ENCODE results near the gene MIP. TPM values are rescaled to one million over a fixed set of nuclear protein-coding genes. Genes with fewer than 3 reads are reported as not detected.
"Not testable (repeated sequence)": the region's sequence is repeated elsewhere in the genome, so short reads cannot be mapped to it uniquely, and the experiment has no call there.

MIP gene
- total RNA-seq, 1 donor from 2014 or later = 0.24 TPM

DNA sequence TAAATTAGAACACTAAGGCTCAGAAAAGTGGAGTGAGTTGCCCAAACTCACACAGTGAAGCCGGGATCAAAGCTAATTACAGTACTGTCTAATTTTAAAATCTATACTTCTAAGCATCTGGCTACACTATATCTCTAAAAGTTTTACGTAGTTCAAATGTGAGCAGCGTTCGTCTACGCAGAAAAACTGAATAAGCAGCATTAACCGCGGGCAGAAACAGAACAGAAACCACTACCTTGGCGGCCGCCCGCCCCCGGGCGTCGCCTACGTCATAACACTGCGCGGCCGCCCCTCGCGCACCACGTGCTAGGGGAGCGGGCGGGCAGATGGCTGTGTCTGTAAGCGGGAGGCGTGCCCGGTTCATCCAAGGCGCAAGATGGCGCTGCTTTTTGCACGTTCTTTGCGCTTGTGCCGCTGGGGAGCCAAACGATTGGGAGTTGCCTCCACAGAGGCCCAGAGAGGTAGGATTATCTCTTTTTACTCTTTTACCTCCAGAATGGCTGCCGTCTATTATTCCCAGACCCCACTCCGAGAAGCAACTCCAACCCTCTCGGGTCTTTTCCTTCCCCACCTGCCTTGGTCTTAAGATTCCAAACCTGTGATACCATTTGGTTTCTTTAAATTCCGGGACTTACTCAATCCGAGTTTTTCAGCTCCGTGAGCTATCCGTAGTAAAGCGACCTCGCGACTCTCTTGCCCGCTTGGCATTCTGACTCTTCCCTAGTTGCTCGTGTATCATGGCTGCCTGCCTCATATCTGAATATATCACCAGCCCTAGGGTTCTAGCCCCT lies 14.0 kb upstream of the MIP start, which contains the start of gene SPRYD4:
SPRYD4 (plus strand) TSS at position 363 of the 791 bp plus-strand sequence; CDS start at position 377, 14 bp downstream.
- DNase-seq (ENCODE audit: low read depth) = peak; percentile 93

DNA sequence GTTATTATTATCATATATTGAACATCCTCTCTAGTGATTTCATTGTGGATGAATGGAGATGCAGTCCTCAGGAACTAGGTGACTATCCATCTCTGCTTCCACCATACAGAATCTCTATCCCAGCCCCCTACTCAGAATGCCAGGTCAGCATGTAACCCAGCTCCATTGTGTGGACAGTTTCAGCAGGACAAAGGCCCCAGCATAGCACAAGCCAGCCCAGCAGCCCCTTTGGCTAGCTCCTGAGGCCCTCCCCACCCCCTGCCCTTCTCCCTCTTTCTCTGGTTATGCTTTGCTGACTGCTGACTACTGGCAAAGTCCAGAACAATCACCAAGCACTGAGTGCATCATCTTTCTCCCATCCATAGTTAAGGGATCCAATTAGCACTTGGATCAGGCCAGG lies 8.1 kb upstream of the MIP start:
- DNase-seq (ENCODE audit: low read depth) = no peak

DNA sequence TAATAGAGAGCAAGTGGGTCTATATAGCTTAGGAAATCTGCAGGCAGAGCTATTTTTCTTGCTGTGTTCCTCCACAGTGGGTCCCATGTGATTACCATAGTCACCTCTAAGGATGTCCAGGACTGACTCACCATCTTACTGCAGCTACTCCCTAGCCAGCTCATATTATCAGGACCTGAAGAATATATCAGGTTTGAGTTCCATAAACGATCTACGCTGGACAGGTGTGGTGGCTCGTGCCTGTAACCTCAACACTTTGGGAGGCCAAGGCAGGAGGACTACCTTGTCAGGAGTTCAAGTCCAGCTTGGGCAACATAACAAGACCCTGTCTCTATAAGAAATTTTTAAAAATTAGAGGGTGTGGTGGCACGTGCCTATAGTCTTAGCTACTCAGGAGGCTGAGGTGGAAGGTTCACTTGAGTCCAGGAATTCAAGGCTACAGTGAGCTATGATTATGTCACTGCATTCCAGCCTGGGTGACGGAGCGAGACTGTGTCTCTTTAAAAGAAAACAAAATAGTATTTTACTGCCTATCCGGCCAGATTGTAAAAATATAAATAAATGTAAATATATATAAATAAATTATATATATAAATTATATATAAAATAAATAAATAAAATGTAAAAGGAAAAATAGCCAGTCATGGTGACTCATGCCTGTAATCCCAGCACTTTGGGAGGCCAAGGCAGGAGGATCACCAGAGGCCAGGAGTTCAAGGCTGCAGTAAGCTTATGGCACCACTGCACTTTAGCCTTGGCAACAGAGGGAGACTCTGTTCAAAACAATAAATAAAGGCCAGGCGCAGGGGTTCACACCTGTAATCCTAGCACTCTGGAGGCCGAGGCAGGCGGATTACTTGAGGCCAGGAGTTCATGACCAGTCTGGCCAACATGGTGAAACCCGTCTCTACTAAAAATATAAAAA lies 7.0 kb upstream of the MIP start:
- DNase-seq (ENCODE audit: low read depth) = no peak

DNA sequence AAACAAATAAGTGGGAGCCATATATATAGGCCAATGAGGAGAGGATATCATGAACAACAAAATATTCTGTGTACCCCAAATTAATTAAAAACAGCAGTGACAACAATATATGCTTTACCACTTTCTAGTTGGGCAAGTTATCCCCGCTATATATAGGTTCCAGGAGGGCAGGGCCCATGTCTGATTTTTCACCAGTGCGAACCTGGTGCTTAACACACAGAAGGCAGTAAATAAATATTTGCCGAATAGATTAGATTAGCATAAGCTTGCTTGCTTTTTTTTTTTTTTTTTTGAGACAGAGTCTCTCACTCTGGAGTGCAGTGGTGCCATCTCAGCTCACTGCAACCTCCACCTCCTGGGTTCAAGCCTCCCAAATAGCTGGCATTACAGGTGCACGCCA lies 3.4 kb upstream of the MIP start:
- no peak for DNase-seq (ENCODE audit: low read depth)

DNA sequence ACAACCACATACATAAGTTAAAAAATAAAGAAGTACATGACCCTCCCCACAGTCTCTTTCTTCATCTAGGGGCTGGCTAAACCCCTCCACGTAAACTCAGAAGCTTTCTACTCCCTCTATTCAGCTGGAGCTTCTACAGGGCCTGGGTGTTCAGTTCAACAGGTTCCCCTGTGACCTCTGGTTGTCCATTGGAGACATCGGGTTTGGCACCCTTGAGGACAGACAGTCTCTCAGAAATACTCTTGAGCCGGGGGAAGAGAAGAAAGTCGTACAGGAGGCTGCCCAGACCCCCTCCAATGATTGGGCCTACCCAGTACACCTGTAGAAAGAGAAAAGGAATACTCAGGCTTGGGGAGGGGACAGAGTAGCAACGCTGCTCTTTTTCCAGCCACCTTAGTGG lies 3.3 kb downstream of the MIP start:
- no peak for DNase-seq (ENCODE audit: low read depth)

DNA sequence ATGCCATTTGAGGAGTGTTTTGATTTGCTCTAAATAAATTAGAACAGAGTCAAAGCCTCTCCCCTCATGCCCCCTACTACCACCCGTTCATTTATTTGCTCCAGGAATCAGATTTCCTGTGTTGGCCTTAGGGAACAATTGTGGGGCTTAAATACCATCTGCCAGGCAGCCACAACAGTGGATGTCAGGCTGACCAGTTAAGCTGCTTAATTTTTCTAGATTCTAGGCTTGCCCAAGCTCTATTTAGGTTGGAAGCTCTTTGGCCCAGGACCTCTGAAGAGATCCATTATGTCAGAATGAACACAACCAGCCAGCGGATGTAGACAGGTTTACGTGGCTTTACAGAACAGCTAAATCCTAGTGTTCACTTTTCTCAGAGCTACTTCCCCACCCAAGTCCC lies 4.2 kb downstream of the MIP start:
- DNase-seq (ENCODE audit: low read depth) = peak; percentile 3

DNA sequence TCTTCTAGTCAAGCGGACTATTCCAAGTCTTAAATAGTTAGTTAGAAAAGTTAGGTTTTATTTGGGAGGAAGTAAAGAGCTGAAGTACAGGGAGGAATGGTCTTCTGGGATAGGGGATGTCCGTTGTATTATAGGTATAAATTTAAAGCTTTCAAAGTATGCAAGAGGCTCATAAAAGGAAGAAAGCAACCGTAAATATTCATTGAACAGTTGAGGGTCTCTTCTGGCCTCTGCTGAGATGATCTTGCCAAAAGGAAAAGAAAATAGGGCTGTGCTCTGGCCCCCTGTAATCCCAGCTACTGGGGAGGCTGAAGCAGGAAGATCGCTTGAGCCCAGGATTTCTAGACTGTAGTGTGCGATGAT lies 4.9 kb downstream of the MIP start:
- DNase-seq (ENCODE audit: low read depth) = no peak

DNA sequence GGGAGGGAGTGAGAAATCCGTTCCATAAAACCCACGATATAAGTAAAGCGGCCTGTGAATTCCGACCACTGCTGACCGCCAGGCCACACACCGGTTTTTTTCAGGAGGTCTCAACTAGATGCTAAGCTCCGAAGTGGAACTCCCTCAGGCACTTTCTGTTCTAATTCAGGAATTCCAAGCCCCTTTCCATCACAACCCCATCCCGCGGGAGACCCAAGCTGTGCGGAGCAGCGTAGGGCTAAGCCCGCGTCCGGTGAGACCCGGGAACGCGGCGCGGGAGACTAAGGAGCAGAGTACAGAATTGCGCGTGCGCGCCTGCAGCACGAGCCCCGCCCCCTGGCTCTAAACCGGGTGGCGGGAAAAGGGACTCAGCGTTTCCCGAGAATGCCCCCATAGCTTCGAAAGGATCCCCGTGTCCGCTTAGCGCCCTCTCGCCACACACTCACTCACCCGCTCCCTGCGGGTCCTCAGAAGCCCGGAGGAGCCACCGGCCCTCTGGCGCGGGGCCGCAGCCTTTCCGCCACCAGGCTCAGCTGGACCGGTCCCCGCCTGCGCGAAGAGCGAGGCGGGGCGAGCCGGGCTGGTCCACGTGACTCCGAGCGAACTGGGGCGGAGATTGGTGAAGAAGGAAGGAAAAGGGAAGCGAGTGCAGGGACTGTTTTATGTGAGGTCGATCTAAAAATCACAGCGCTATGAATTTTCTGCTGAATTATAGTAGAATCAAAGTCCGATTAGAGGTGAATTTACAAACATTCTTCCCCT lies 5.4 kb downstream of the MIP start, which contains the start of gene TIMELESS:
TIMELESS (minus strand) TSS at position 567 of the 762 bp plus-strand sequence. CDS start 15,256 bp downstream, outside the sequence.
- DNase-seq (ENCODE audit: low read depth) = peak; percentile 91

DNA sequence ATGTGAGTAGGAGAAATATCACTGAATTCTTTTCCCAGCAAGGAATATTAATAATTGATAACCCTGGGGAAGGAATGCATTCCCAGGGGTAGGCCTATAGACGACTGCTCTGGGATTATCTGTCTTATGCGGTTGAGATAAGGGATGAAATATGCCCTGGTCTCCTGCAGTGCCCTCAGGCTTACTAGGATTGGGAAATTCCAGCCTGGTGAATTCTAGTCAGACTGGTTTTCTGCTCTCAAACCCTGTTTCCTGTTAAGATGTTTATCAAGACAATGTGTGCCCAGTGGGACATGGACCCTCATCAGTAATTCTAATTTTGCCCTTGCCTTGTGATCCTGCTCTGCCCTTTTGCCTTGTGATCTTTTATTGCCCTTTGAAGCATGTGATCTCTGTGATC lies 11.2 kb downstream of the MIP start:
- DNase-seq (ENCODE audit: low read depth) = not testable (repeated sequence)

DNA sequence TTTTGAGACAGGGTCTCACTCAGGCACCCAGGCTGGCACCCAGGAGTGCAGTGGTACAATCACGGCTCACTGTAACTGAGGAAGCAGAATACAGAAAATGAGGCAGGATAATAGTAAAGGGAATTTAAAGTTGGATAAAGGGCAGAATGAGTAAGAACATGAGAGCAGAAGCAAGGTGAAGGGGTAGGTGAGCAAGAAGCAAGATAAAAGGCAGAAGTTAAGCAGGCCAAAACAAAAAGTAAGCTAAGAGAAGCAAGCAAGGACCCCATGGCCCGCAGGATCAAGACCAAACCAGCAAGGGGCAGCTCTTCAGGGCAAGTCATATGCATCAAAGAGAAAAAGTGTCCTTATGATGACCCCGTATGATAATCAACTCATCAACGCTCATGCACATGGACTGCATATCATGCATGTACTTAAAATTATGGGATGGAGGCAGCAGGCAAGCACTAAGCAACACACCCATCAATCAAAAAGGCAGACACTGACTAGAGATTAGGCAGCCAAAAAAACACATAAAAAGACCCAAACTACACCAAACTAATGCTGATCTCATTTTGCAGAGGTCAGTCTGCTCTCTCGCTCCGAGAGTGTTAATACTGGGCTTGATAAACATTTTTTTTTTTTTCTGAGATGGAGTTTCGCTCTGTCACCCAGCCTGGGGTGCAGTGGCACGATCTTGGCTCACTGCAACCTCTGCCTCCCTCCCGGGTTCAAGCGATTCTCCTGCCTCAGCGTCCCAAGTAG lies 16.9 kb downstream of the MIP start:
- no peak for DNase-seq (ENCODE audit: low read depth)

DNA sequence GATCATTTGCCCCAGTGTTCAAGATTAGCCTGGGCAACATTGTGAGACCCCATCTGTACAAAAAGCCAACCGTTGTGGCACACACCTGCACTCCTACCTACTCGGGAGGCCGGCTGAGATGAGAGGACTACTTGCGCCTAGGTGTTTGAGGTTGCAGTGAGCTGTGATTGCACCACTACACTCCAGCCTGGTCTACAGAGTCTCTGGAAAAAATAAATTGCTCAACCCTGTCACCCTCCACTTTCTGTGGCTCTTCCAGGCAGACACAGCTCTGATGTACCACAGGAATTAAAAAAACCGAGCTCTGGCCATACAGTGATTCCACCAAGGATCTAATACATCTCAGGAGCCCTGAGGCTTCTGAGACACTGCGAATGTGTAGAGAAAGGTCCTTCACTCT lies 19.6 kb downstream of the MIP start:
- no peak for DNase-seq (ENCODE audit: low read depth)

DNA sequence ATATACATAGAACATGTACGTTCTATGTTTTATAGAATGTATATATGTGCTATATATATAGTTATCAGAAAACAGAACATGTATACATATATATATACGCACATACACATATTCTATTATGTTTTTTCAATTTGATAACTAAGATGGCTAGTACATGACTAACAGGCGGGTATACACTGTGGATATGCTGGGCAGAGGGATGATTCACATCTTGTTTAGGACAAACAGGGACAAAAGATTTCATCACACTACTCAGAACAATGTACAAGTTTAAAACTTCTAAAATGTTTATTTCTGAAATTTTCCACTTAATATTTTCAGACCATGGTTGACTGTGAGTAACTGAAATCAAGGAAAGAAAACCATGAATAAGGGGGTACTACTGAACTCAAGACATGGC lies 22.6 kb downstream of the MIP start:
- no peak for DNase-seq (ENCODE audit: low read depth)

DNA sequence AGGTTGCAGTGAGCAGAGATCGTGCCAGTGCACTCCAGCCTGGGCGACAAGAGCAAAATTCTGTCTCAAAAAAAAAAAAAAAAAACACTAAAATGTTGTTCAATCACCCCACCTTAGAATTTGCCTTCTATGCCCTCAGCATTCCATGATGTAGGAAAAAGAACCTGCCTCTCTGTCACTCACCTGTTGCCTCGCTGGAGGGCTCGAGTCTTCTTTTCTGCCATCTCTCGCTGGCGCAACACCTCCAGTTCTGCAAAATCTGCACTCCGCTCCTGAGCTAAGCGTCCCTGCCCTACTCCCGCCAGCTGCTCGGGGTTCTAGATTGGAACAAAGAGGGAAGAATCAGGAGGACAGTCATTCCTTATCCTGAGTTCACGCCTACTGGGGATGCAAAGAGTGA lies 23.2 kb downstream of the MIP start:
- no peak for DNase-seq (ENCODE audit: low read depth)

DNA sequence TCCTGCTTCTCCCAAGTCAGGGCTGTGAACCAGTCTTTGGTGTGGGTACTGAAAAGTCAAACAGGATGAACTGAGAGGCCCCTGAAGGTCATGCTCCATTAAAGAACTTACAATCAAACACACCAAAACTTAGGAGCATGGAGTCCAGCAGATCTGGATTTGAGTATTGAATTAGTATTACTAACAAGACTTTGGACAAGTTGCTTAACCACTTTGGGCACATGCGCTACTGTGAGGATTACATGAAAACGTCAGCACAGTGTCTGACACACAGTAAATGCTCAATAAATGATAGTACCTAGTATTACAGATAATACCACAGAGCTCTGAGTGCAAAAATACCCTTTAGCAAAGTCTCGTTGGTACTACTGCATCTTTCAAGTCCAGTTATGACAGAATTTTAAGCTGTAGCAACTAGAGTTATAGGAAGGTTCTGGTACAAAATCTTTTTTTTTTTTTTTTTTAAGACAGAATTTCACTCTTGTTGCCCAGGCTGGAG lies 28.5 kb downstream of the MIP start:
- DNase-seq (ENCODE audit: low read depth) = no peak

DNA sequence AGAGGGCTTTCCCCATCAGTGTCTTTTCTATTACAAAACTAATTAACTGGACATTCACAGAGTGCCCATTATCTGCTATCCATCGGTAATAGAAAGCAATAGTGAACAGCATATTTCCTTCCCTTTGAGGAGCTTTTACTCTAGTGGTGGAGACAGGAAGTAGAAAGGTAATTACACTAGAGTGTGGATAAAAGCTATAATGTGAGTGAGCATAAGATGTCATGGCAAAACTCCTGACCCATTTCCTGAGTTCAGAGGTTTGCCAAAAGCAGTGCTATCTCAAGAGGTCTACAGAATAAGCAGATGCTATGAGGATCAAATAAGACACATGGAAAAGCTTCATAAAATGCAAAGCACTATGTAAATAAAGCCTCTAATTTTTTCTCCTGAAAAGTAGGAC lies 29.3 kb downstream of the MIP start:
- no peak for DNase-seq (ENCODE audit: low read depth)

DNA sequence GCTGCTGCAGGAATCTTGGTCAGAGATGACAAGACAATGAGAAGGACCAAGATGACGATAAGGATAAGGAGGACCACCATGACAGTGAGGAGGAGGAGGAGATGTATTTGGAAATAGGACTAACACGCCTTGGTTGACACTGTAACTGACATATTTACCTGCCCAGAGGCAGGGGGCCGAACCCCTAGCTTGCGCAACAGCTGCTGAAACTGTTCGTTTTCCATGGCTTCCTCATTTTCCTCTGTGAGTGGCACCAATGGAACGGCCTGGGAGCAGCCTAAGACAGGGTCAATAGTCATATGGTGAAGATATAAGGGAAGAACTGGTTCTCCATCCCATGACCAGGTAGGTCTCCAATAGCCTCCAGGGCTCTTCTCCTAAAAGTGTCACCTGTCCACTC lies 34.0 kb downstream of the MIP start:
- no peak for DNase-seq (ENCODE audit: low read depth)

DNA sequence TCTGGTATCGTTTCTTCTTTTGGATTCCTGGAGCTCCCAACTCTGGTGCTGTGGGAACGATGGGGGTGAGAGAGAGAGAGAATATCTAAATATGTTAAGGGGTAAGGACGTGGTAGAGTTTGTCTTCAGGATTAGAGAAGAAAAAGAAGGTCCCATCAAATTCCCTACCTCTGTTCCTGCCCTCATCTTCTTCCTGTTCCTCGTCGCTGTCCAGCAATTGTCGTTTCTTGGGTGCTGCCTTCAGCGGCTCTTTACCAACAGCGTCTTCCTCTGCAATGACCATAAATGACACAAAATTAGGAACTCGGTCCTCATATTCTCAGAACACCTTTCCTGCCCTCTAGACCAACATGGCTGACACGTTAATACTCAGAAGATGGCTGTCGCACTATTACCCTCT lies 36.7 kb downstream of the MIP start:
- no peak for DNase-seq (ENCODE audit: low read depth)

DNA sequence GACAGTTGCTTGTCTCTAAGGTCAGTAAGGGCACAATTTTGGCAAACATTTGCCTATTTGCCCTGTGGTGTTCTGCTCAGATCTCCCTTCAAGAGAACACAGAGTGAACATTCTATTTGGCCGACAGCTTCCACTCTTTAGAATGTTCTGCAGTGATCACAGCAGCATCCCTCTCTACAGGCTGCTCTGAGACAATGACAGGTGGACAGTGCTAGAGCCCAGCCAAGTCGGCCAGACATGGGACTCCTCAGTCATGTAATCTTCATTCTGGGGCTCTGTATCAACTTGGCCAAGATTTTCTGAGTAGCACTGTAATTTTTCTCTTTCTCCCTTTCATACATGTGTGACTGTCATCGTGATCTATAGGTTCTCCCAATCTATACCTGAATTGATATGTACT lies 40.1 kb downstream of the MIP start:
- no peak for DNase-seq (ENCODE audit: low read depth)

DNA sequence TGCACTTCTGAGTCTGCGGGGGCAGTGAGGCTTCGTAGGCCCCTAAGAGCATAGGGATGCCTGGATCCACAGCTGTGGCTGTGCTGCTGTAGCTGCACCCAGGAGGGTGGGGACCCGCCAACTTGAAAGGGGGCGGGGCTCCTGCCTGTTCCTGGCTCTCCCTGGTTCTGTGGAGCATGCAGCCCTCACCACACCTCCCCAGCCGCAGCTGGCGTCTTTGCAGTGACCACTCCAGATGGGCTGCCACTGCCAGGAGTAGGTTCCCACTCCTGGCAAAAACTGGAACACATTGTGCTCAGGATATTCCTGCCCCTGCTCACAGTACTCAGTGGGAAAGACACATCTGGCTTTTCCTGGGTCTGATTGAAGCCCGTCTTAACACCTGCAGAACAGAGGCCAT lies 41.1 kb downstream of the MIP start:
- DNase-seq (ENCODE audit: low read depth) = no peak

DNA sequence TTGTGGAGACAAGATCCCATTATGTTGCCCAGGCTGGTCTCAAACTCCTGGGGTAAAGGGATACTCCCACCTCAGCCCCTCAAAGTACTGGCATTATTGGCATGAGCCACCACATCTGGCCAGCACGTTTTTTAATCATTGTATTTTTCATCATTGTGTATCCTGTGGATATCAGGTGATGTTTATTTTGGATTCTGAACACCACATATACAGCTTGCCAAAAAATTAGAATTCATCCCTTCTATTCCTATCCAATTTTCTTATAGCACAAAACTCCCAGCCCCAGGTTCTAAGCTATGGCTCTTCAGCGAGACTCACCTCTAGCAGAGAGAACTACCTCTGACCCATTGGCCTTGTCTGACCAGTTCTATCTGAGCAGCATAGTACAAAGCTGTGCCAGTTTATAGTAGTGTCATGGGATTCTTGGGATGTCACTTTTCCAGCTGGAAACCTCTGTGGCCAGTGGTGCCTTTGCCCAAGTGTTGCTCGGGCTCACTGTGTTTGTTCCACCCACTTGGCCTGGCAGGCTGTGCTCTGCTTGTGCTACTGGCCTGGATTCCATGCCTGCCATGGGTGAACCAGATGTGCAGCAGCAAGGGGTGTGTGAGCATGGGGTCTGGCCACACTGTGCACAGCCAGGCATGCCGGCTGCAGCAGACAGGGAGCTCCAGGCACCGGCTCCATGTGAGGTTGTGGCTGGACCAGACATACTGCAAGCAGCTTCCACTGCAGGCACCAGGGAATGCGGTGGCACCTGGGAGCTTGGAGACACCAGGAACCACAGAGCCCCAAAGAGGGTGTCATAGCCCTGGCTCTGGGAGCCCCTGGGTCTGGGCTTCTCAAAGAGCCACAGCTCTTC lies 42.4 kb downstream of the MIP start:
- DNase-seq (ENCODE audit: low read depth) = no peak
